ENCODE data around the gene ADISSP. TPM values are rescaled to one million over a fixed set of nuclear protein-coding genes. Genes with fewer than 3 reads are reported as not detected.

ADISSP gene
- total RNA-seq, 1 experiment from 2014 or later = 244 TPM

DNA sequence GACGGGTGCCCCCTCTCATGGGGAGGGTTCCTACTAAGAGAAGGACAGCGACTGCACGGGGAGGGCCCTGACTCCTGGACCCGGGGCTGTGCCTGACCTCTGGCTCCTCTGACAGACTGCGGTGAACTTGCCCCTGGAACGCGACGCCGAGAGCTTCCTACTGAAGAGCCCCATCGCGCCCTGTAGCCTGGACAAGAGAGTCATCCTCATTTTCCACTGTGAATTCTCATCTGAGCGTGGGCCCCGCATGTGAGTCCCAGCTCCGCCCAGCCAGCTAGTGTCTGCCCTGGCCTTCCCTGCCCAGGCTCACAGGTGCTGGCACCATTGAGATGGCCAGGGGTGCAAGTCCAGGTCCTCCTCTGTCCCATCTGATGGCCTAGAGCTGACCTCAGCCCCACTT, 35.7 kb upstream of the ADISSP start:
- Histone ChIP-seq H3K27ac (ENCODE audit: low read length) (no peak overlapping the region), H3K4me3 (ENCODE audit: low read length) (no peak overlapping the region), H3K9me3 (ENCODE audit: low read length) (no peaks in the 10 kb centered on the region), H2AFZ (ENCODE audit: low read length) (no peak overlapping the region), H3K4me1 (ENCODE audit: insufficient read depth, low read length) (peaks cover 43% of the 10 kb centered on the region), H3K4me2 (ENCODE audit: low read length) (no peak overlapping the region), H3K27me3 (ENCODE audit: low read length) (no peaks in the 10 kb centered on the region), H3F3A (ENCODE audit: low read length, unreplicated experiment) (peaks cover 7% of the 10 kb centered on the region), H3K9me2 (replicated peaks; ENCODE audit: low read length) (no peaks in the 10 kb centered on the region), H3K36me3 (ENCODE audit: low read depth, low read length) (peaks cover 80% of the 10 kb centered on the region), H3K79me2 (ENCODE audit: low read length) (peaks cover 24% of the 10 kb centered on the region), H3K9ac (ENCODE audit: low read length) (no peak overlapping the region), H4K20me1 (ENCODE audit: low read length) (no peaks in the 10 kb centered on the region)
- no TSS peak for BruUV-seq (replicated peaks)
- intact Hi-C loops (cut with micrococcal nuclease) = no loop called here
- POLR2A ChIA-PET (ENCODE audit: unreplicated experiment) = interaction anchor here (0.5 kb wide), 1 partner anchor 16 kb away, joined by 3 read pairs; no protein-coding TSS in a partner anchor
- CTCF ChIA-PET = no interaction called here
- no peak for TF ChIP-seq EZH2 (IDR thresholded peaks at IDR 0.05; ENCODE audit: low read length, unreplicated experiment)
- TF ChIP-seq EZH2phosphoT487 (IDR thresholded peaks at IDR 0.05; ENCODE audit: borderline replicate concordance, low read length) = no peak
- TF ChIP-seq, protein P1, sequence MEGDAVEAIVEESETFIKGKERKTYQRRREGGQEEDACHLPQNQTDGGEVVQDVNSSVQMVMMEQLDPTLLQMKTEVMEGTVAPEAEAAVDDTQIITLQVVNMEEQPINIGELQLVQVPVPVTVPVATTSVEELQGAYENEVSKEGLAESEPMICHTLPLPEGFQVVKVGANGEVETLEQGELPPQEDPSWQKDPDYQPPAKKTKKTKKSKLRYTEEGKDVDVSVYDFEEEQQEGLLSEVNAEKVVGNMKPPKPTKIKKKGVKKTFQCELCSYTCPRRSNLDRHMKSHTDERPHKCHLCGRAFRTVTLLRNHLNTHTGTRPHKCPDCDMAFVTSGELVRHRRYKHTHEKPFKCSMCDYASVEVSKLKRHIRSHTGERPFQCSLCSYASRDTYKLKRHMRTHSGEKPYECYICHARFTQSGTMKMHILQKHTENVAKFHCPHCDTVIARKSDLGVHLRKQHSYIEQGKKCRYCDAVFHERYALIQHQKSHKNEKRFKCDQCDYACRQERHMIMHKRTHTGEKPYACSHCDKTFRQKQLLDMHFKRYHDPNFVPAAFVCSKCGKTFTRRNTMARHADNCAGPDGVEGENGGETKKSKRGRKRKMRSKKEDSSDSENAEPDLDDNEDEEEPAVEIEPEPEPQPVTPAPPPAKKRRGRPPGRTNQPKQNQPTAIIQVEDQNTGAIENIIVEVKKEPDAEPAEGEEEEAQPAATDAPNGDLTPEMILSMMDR (conservative IDR thresholded peaks at IDR 0.05; ENCODE audit: low read depth, low read length) = no peak
- ATAC-seq = no peak
- no peak for DNase-seq

DNA sequence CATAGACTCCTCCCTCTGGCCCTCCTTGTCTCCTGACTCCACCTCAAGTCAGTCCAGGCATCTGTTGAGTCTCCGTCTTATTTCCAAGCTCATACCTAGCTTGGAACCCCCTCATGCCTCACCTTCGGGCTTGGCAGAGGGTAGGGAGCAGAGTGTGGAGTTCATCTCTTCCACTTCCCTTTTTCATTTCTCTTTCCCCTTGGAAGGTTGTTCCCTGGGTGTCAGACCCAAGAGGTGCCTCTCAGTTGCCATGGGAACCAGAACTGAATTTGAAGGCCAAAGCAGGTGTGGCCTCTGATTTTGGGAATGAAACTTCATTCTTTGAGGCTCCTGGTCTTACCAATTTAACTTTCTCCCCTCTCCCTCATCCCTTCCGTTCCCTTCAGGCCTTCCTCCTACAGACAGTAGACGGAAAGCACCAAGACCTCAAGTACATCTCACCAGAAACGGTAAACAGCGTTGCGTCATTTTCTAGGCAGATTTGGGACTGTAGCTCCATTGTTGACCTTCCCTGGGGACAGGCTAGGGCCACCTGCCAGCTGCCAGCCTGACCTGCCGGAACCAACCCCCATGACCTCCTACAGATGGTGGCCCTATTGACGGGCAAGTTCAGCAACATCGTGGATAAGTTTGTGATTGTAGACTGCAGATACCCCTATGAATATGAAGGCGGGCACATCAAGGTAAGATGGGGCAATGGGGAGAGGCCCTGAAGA, 35.1 kb upstream of the ADISSP start:
- peaks cover 44% of the 10 kb centered on the region for H3K4me1 ChIP-seq (ENCODE audit: insufficient read depth, low read length)
- H3F3A ChIP-seq (ENCODE audit: low read length, unreplicated experiment) = peaks cover 6% of the 10 kb centered on the region
- no peaks in the 10 kb centered on the region for H3K27me3 ChIP-seq (ENCODE audit: low read length)
- ATAC-seq (no peak), DNase-seq (no peak)
- H3K79me2 ChIP-seq (ENCODE audit: low read length) = peaks cover 30% of the 10 kb centered on the region
- no peaks in the 10 kb centered on the region for H3K9me3 ChIP-seq (ENCODE audit: low read length)
- no peaks in the 10 kb centered on the region for H4K20me1 ChIP-seq (ENCODE audit: low read length)
- no peak overlapping the region for H2AFZ ChIP-seq (ENCODE audit: low read length)
- intact Hi-C loops (cut with micrococcal nuclease) = no loop called here
- peaks cover 84% of the 10 kb centered on the region for H3K36me3 ChIP-seq (ENCODE audit: low read depth, low read length)
- ChIA-PET POLR2A (ENCODE audit: unreplicated experiment) (interaction anchor here (0.5 kb wide), 1 partner anchor 15 kb away, joined by 3 read pairs; no protein-coding TSS in a partner anchor), CTCF (no interaction called here)
- no peak overlapping the region for H3K4me3 ChIP-seq (ENCODE audit: low read length)
- BruUV-seq (replicated peaks) = no TSS peak
- no peak overlapping the region for H3K9ac ChIP-seq (ENCODE audit: low read length)
- no peak for TF ChIP-seq EZH2phosphoT487 (IDR thresholded peaks at IDR 0.05; ENCODE audit: borderline replicate concordance, low read length)
- TF ChIP-seq EZH2 (IDR thresholded peaks at IDR 0.05; ENCODE audit: low read length, unreplicated experiment) = no peak
- TF ChIP-seq, protein P1 (conservative IDR thresholded peaks at IDR 0.05; ENCODE audit: low read depth, low read length) = no peak
- H3K9me2 ChIP-seq (replicated peaks; ENCODE audit: low read length) = no peaks in the 10 kb centered on the region
- H3K27ac ChIP-seq (ENCODE audit: low read length) = no peak overlapping the region
- no peak overlapping the region for H3K4me2 ChIP-seq (ENCODE audit: low read length)

DNA sequence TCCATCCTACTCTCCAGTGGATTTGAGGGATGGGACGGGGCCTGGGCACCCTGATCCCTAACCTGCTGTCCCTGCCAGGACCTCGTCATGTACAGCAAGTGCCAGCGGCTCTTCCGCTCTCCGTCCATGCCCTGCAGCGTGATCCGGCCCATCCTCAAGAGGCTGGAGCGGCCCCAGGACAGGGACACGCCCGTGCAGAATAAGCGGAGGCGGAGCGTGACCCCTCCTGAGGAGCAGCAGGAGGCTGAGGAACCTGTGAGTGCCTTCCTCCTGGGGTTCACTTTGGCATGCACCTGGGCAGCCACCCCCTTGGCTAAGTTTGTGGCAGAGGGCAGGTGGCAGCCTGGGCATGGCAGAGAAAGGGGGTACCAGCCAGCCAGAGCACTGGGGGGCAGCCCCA, 34.3 kb upstream of the ADISSP start:
- H3K9me3 ChIP-seq (ENCODE audit: low read length) = no peaks in the 10 kb centered on the region

More for the DNA sequence above, 34.3 kb upstream of the ADISSP start:
- Histone ChIP-seq H3K27ac (ENCODE audit: low read length) (no peak overlapping the region), H3K4me1 (ENCODE audit: insufficient read depth, low read length) (peaks cover 44% of the 10 kb centered on the region), H4K20me1 (ENCODE audit: low read length) (no peaks in the 10 kb centered on the region), H3K9me2 (replicated peaks; ENCODE audit: low read length) (no peaks in the 10 kb centered on the region), H3K4me2 (ENCODE audit: low read length) (no peak overlapping the region), H2AFZ (ENCODE audit: low read length) (no peak overlapping the region), H3K4me3 (ENCODE audit: low read length) (no peak overlapping the region), H3K79me2 (ENCODE audit: low read length) (peaks cover 38% of the 10 kb centered on the region), H3K9ac (ENCODE audit: low read length) (no peak overlapping the region), H3K36me3 (ENCODE audit: low read depth, low read length) (peaks cover 84% of the 10 kb centered on the region), H3F3A (ENCODE audit: low read length, unreplicated experiment) (peaks cover 2% of the 10 kb centered on the region), H3K27me3 (ENCODE audit: low read length) (no peaks in the 10 kb centered on the region)
- no peak for ATAC-seq
- DNase-seq = no peak
- ChIA-PET POLR2A (ENCODE audit: unreplicated experiment) (no interaction called here), CTCF (no interaction called here)
- BruUV-seq (replicated peaks) = no TSS peak
- TF ChIP-seq EZH2phosphoT487 (IDR thresholded peaks at IDR 0.05; ENCODE audit: borderline replicate concordance, low read length) = no peak
- TF ChIP-seq, protein P1 (conservative IDR thresholded peaks at IDR 0.05; ENCODE audit: low read depth, low read length) = no peak
- no peak for TF ChIP-seq EZH2 (IDR thresholded peaks at IDR 0.05; ENCODE audit: low read length, unreplicated experiment)
- intact Hi-C loops (cut with micrococcal nuclease) = no loop called here
